DOHH2 (cell line): ENCODE measurements around the gene TOMM40.

Experiments used
- CTCF ChIP-seq: fragments of 200-600 bp; sonication (generic); IDR thresholded peaks from one replicate; pipeline ENCODE4 v1.5.1; 2014; ENCODE audit warnings: antibody characterized with exemption, mild to moderate bottlenecking, low read depth, low read length; ENCODE audit not compliant: poor library complexity, severe bottlenecking
- EZH2phosphoT487 ChIP-seq: fragments of 200-600 bp; sonication (generic); IDR thresholded peaks from 2 replicates; pipeline ENCODE4 v1.6.1; 2017; ENCODE audit warnings: borderline replicate concordance, mild to moderate bottlenecking, antibody characterized with exemption, low read length, moderate library complexity, mixed read lengths

- no peak for TF ChIP-seq CTCF
- TF ChIP-seq EZH2phosphoT487: no peak
These were observed 563 bp upstream of the TOMM40 start for GRCh38 chr19:44890366-44891015.
